ENCODE data around the gene PLD2.

DNA sequence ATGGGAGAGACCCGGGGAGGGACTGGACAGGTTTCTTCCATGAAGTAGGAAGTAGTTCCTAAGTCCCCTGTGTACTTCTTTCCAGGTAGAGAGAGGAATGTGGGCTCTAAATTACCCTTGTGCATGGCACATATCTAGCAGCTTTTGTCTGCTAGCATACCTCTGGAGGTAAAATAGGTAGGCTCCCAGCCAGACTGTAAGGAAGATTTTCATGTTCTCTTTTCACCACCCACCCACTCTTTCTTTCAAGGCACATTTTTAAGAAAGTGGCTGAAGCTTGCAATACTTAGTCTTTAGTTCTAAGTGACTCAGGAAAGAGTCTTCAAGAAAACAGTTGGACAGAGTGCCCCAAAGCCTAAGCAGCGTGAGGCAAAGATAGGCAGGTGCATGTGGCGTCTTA lies 35.4 kb downstream of the PLD2 start:
- no peak for TF ChIP-seq POLR2AphosphoS5 (IDR thresholded peaks at IDR 0.05; ENCODE audit: low read depth, low read length)
- TF ChIP-seq POLR2A (IDR thresholded peaks at IDR 0.05; ENCODE audit: low read depth, low read length), result no peak
- no peak for TF ChIP-seq TAF1 (IDR thresholded peaks at IDR 0.05; ENCODE audit: low read depth, low read length)
- no peak for TF ChIP-seq SPI1 (IDR thresholded peaks at IDR 0.05; ENCODE audit: low read depth, low read length)
- TF ChIP-seq PAX5 (IDR thresholded peaks at IDR 0.05; ENCODE audit: insufficient read depth, low read length, severe bottlenecking), result no peak
- TF ChIP-seq POU2F2 (IDR thresholded peaks at IDR 0.05; ENCODE audit: low read depth, low read length), result no peak
